ENCODE measurements around the gene MLST8. TPM values are rescaled to one million over a fixed set of nuclear protein-coding genes. Genes with fewer than 3 reads are reported as not detected.

MLST8 gene
- polyA plus RNA-seq, 3 donors = 29.9 to 54.3 (median 30.5) TPM

- no peak overlapping the region for H3K27ac ChIP-seq (ENCODE audit: low read depth in 1 of 2, low read length in 2 of 2)
- H2AFZ ChIP-seq (ENCODE audit: insufficient read depth, low read depth, low read length, poor library complexity, severe bottlenecking) = no peak overlapping the region
- H3K36me3 ChIP-seq (replicated peaks in 1 of 2; ENCODE audit: control insufficient read depth in 1 of 2, insufficient read depth in 2 of 2, low read length in 2 of 2) = no peaks in the 10 kb centered on the region
- H3K9ac ChIP-seq (ENCODE audit: insufficient read depth, low read length, poor library complexity, severe bottlenecking) = no peak overlapping the region
- H3K27ac Mint-ChIP-seq = peak overlapping the region in 1 of 7 donors; percentile 11
- no peak overlapping the region for H3K4me2 ChIP-seq (replicated peaks; ENCODE audit: extremely low read depth, low read length, poor library complexity, severe bottlenecking)
- no peaks in the 10 kb centered on the region for H3K79me2 ChIP-seq (ENCODE audit: insufficient read depth, low read length)
- no peaks in the 10 kb centered on the region for H3K9me3 Mint-ChIP-seq
- no peak for TF ChIP-seq CTCF (IDR thresholded peaks at IDR 0.05)
- 93% methylated on average over 5 of the region's 8 CpGs for WGBS (ENCODE audit: insufficient coverage)
- intact Hi-C loops (cut with micrococcal nuclease) = no loop called here
- no peaks in the 10 kb centered on the region for H4K20me1 ChIP-seq (ENCODE audit: insufficient read depth, low read length)
- no peak for DNase-seq
- no peaks in the 10 kb centered on the region for H3K4me1 ChIP-seq (ENCODE audit: control insufficient read depth in 1 of 2, insufficient read depth in 2 of 2, low read length in 2 of 2)
- peaks cover 8 to 16% (median 11%) of the 10 kb centered on the region in 3 donors for H3K27me3 Mint-ChIP-seq (ENCODE audit: low read depth in 3 of 3)
- no peak overlapping the region for H3K4me3 Mint-ChIP-seq
- H3K9me3 ChIP-seq (replicated peaks in 1 of 2; ENCODE audit: control insufficient read depth in 1 of 2, insufficient read depth in 1 of 2, low read length in 2 of 2) = no peaks in the 10 kb centered on the region
- H3K27me3 ChIP-seq (ENCODE audit: control insufficient read depth in 2 of 2, insufficient read depth in 2 of 2, low read length in 2 of 2) = peaks cover 0 to 1% of the 10 kb centered on the region in 2 donors
- no peak overlapping the region for H3K4me3 ChIP-seq (replicated peaks in 1 of 3; ENCODE audit: low read depth in 2 of 3, low read length in 3 of 3)
- H3K4me1 Mint-ChIP-seq = no peaks in the 10 kb centered on the region
- H3K36me3 Mint-ChIP-seq = no peaks in the 10 kb centered on the region
Measured at GRCh38 chr16:2188395-2188794, 16.9 kb upstream of the MLST8 start.

- no peaks in the 10 kb centered on the region for H3K36me3 ChIP-seq (replicated peaks in 1 of 2; ENCODE audit: control insufficient read depth in 1 of 2, insufficient read depth in 2 of 2, low read length in 2 of 2)
- intact Hi-C loops (cut with micrococcal nuclease) = no loop called here
- no peak overlapping the region for H3K27ac ChIP-seq (ENCODE audit: low read depth in 1 of 2, low read length in 2 of 2)
- H3K4me2 ChIP-seq (replicated peaks; ENCODE audit: extremely low read depth, low read length, poor library complexity, severe bottlenecking) = no peak overlapping the region
- no peak overlapping the region for H3K9ac ChIP-seq (ENCODE audit: insufficient read depth, low read length, poor library complexity, severe bottlenecking)
- no peaks in the 10 kb centered on the region for H3K4me1 ChIP-seq (ENCODE audit: control insufficient read depth in 1 of 2, insufficient read depth in 2 of 2, low read length in 2 of 2)
- peaks cover 17 to 24% (median 20%) of the 10 kb centered on the region in 3 donors for H3K27me3 Mint-ChIP-seq (ENCODE audit: low read depth in 3 of 3)
- TF ChIP-seq CTCF (IDR thresholded peaks at IDR 0.05) = no peak
- no peaks in the 10 kb centered on the region for H3K36me3 Mint-ChIP-seq
- H3K4me3 Mint-ChIP-seq = no peak overlapping the region
- no peaks in the 10 kb centered on the region for H3K4me1 Mint-ChIP-seq
- no peak overlapping the region for H3K4me3 ChIP-seq (replicated peaks in 1 of 3; ENCODE audit: low read depth in 2 of 3, low read length in 3 of 3)
- peaks cover 0 to under 1% (median 0%) of the 10 kb centered on the region in 7 donors for H3K9me3 Mint-ChIP-seq
- no peaks in the 10 kb centered on the region for H3K79me2 ChIP-seq (ENCODE audit: insufficient read depth, low read length)
- DNase-seq = no peak
- WGBS (ENCODE audit: insufficient coverage) = 97% methylated on average over 16 of the region's 25 CpGs
- no peaks in the 10 kb centered on the region for H3K9me3 ChIP-seq (replicated peaks in 1 of 2; ENCODE audit: control insufficient read depth in 1 of 2, insufficient read depth in 1 of 2, low read length in 2 of 2)
- H2AFZ ChIP-seq (ENCODE audit: insufficient read depth, low read depth, low read length, poor library complexity, severe bottlenecking) = no peak overlapping the region
- H3K27ac Mint-ChIP-seq = no peak overlapping the region
- peaks cover under 1 to 11% of the 10 kb centered on the region in 2 donors for H3K27me3 ChIP-seq (ENCODE audit: control insufficient read depth in 2 of 2, insufficient read depth in 2 of 2, low read length in 2 of 2)
- H4K20me1 ChIP-seq (ENCODE audit: insufficient read depth, low read length) = no peaks in the 10 kb centered on the region
Measured at GRCh38 chr16:2189252-2189893, 15.9 kb upstream of the MLST8 start.

All from CD14-positive monocyte (primary cell).